Adrenal gland (tissue), 12 donors: ENCODE measurements around the gene NFKBIA. TPM values are rescaled to one million over a fixed set of nuclear protein-coding genes. Genes with fewer than 3 reads are reported as not detected.

Source experiments
- DNase-seq, 7 donors: peaks; one replicate each; pipeline ENCODE4 v3.0.0-alpha.2; 2019 to 2020
- H3K27ac ChIP-seq, 5 donors: fragments of 200-600 bp; sonication (generic) in 4 of 5; 1 replicate in 3 of 5; 2 replicates in 2 of 5; pipeline versions ENCODE4 v1.5.1 to v1.8.0; 2016 to 2020; ENCODE audit warnings: mild to moderate bottlenecking in 1 of 5
- H3K27me3 ChIP-seq: fragments of 200-600 bp; 2 replicates; pipeline ENCODE4 v1.8.0; 2021
- H3K36me3 ChIP-seq, 2 donors: fragments of 200-600 bp; replicated peaks in 1 of 2; 1 replicate in 1 of 2; 2 replicates in 1 of 2; pipeline versions ENCODE4 v1.5.1 to v1.8.0; 2018 to 2022
- H3K4me1 ChIP-seq, 2 donors: fragments of 200-600 bp; replicated peaks in 1 of 2; 1 replicate in 1 of 2; 2 replicates in 1 of 2; pipeline versions ENCODE4 v1.5.1 to v1.8.0; 2018 to 2021
- H3K4me3 ChIP-seq, 4 donors: fragments of 200-600 bp; sonication (generic) in 3 of 4; one replicate each; pipeline ENCODE4 v1.5.1; 2016 to 2018
- H3K9me3 ChIP-seq, 3 donors: fragments of 200-600 bp; sonication (generic) in 1 of 3; replicated peaks in 1 of 3; 1 replicate in 2 of 3; 2 replicates in 1 of 3; pipeline versions ENCODE4 v1.5.1 to v1.8.0; 2016 to 2021
- CTCF ChIP-seq, 6 experiments: fragments of 450-650 bp in 4 of 6; fragments of 200-600 bp in 2 of 6; sonication (generic) in 1 of 6; IDR thresholded peaks; 1 replicate in 5 of 6; 2 replicates in 1 of 6; pipeline versions ENCODE4 v1.5.1 to v1.8.0; 2016 to 2021; ENCODE audit warnings: antibody characterized with exemption in 6 of 6, mild to moderate bottlenecking in 2 of 6, moderate library complexity in 1 of 6
- POLR2A ChIP-seq, 2 donors: fragments of 450-650 bp; IDR thresholded peaks; one replicate each; pipeline ENCODE4 v1.6.1; 2017; ENCODE audit warnings: antibody characterized with exemption in 2 of 2, mild to moderate bottlenecking in 2 of 2, moderate library complexity in 1 of 2
- WGBS, 4 donors: extraction: QIAGEN DNeasy Blood & Tissue Kit in 2 of 4; methylation state at CpG; one replicate each; pipeline versions ENCODE4 v1.1.5 to v1.1.7; 2013 to 2017; 5-methylcytosine and 5-hydroxymethylcytosine counted together
- intact Hi-C, 2 donors: fragments of 100-400 bp; cut with DNase I; formaldehyde crosslinking; loops; one replicate each; pipeline versions ENCODE4 v1.14.1 to v1.15.0; 2022 to 2023
- polyA plus RNA-seq, 3 donors: library from polyadenylated mRNA; stranded (reverse); fragments of 200-250 nt in 2 of 3; fragments of 350-450 nt in 1 of 3; fragmentation: Illumina TruSeq in 1 of 3; extraction: RNeasy Lipid Tissue Mini Kit (QIAGEN cat#74804) in 1 of 3; gene quantifications; one replicate each; pipeline ENCODE4 v1.2.3, GENCODE V29; 2013 to 2014
- total RNA-seq, 9 donors: library from RNA; depleted of rRNA in 4 of 9; stranded (reverse); fragments of >200 nt in 4 of 9; fragments of 120-200 nt in 1 of 9; fragmentation: NEBNext Ultra II Directional in 1 of 9; extraction: Animal tissue kit (Norgen Biotek cat#: 25700) in 1 of 9; gene quantifications; one replicate each; pipeline versions ENCODE4 v1.1.0 to v1.2.4, GENCODE V29; 2013 to 2023
- donor health status: healthy with polysubstance abuse.
- donor health status: Bipolar disorder and iron deficiency.
- donor health status: DM: yes; HTN: yes; CAD: no.
- donor health status: DM: no; HTN: no; CAD: no.
- donor health status: DM: no; HTN: no; CAD: no.
- donor health status: DM: yes; HTN: yes; CAD: no.

NFKBIA gene
- total and polyA plus RNA-seq, 12 donors = 100 to 677 (median 218) TPM

DNA sequence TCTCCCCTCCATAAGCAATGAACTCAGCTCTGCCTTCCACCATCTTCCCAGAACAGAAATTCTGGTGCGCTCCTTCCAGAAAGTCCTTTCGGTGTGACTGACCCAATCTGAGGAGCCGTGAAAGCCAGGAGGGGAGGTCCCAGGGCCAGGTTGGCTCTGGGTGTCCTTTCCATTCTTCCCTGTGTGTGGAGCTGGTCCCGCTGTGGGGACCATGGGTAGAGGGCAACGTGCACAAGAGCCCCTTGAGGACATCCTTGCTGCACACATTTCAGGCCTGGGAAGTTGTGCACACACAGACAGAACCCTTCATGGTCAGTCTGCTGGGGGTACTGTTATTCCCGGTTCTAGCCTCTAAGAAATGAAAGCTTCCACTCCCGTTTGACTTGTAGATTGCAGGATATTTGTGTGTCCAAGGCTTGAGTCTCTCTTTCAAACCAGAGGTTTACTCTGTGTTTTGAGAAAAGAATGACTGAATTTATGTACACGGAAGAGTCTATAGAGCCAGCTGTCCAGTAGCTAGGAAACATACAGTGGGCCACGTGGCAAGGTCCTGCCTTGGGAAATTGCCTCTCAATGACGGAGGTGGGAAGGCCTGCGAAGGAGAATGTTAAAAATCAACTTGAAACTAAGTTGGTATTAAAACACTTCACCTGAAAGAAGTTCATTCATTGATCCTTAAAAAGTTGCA lies 10.1 kb downstream of the NFKBIA start:
- intact Hi-C loops = no loop called here

GRCh38 chr14:35393826-35394225 lies 10.7 kb downstream of the NFKBIA start:
- H3K4me1 ChIP-seq = peaks cover 0 to 4% of the 10 kb centered on the region in 2 donors
- H3K27ac ChIP-seq = no peak overlapping the region
- WGBS, 4 donors = 89 to 96% (median 92%) methylated on average over 2 of the region's 2 CpGs
- H3K9me3 ChIP-seq = no peaks in the 10 kb centered on the region
- TF ChIP-seq POLR2A (IDR thresholded peaks at IDR 0.05) (no peak), CTCF (IDR thresholded peaks at IDR 0.05) (no peak)
- no peaks in the 10 kb centered on the region for H3K36me3 ChIP-seq
- no peak overlapping the region for H3K4me3 ChIP-seq
- no peak for DNase-seq
- H3K27me3 ChIP-seq = no peaks in the 10 kb centered on the region
- intact Hi-C loops = no loop called here

More for the DNA sequence above, 10.1 kb downstream of the NFKBIA start:
- TF ChIP-seq CTCF (IDR thresholded peaks at IDR 0.05) (no peak), POLR2A (IDR thresholded peaks at IDR 0.05) (no peak)
- Histone ChIP-seq H3K27me3 (no peaks in the 10 kb centered on the region), H3K4me3 (no peak overlapping the region), H3K4me1 (peaks cover 0 to 11% of the 10 kb centered on the region in 2 donors), H3K27ac (no peak overlapping the region), H3K36me3 (peaks cover 0 to 5% of the 10 kb centered on the region in 2 donors), H3K9me3 (no peaks in the 10 kb centered on the region)
- peak in 1 of 7 donors; percentile 3 for DNase-seq
- WGBS, 4 donors = 85 to 94% (median 91%) methylated on average over 11 of the region's 11 CpGs

DNA sequence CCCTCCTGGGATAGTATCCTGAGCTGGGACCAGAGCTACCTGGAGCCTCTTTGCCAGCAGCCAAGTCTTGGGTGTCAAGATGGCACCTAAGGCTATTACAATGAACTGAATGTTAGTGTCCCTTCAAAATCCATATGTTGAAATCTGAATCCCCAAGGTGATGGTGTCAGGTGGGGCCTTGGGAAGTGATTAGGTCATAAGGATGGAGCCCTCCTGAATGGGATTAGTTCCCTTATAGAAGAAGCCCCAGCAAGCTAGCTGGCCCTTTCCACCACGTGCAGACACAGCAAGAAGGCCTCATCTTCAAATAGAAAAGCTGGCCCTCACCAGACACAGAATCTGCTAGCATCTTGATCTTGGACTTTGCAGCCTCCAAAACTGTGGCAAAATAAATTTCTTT lies 12.4 kb downstream of the NFKBIA start:
- intact Hi-C loops = no loop called here
- no peak for TF ChIP-seq CTCF (IDR thresholded peaks at IDR 0.05)
- TF ChIP-seq POLR2A (IDR thresholded peaks at IDR 0.05) = no peak
- WGBS, 4 donors = 80 to 100% (median 94%) methylated on average over 1 of the region's 1 CpG
- DNase-seq = peak in 1 of 7 donors; percentile 10
- Histone ChIP-seq H3K9me3 (no peaks in the 10 kb centered on the region), H3K4me3 (no peak overlapping the region), H3K4me1 (no peaks in the 10 kb centered on the region), H3K27me3 (no peaks in the 10 kb centered on the region), H3K27ac (no peak overlapping the region), H3K36me3 (no peaks in the 10 kb centered on the region)

- Histone ChIP-seq H3K36me3 (no peaks in the 10 kb centered on the region), H3K27me3 (no peaks in the 10 kb centered on the region), H3K27ac (no peak overlapping the region), H3K4me3 (no peak overlapping the region), H3K9me3 (no peaks in the 10 kb centered on the region), H3K4me1 (peaks cover 0 to 3% of the 10 kb centered on the region in 2 donors)
- intact Hi-C loops = no loop called here
- WGBS, 4 donors = 83 to 100% (median 94%) methylated on average over 3 of the region's 3 CpGs
- no peak for DNase-seq
- TF ChIP-seq POLR2A (IDR thresholded peaks at IDR 0.05) (no peak), CTCF (IDR thresholded peaks at IDR 0.05) (no peak)
Observed at GRCh38 chr14:35391388-35391710, 13.2 kb downstream of the NFKBIA start.
